Renal cortex interstitium (tissue), 11 donors: ENCODE data around the gene TMEM41B. TPM values are rescaled to one million over a fixed set of nuclear protein-coding genes. Genes with fewer than 3 reads are reported as not detected.
A peak's percentile ranks its signal among the peaks of the same experiment; 100 is the strongest.
"Not testable (repeated sequence)": the region's sequence is repeated elsewhere in the genome, so short reads cannot be mapped to it uniquely, and the experiment has no call there.

Experiments used
- DNase-seq, 11 donors: peaks; one replicate each; pipeline ENCODE4 v3.0.0-alpha.2; 2013; ENCODE audit warnings: low read depth in 9 of 11, low spot score in 4 of 11; ENCODE audit errors: extremely low read depth in 1 of 11
- polyA plus RNA-seq, 3 donors: library from polyadenylated mRNA; unstranded; fragments of 120-200 nt; gene quantifications; one replicate each; pipeline ENCODE4 v1.2.1, GENCODE V29; 2013; ENCODE audit not compliant: insufficient read length in 3 of 3

The TMEM41B gene
- polyA plus RNA-seq, 3 donors: 33.3 to 45.7 (median 41.0) TPM

DNA sequence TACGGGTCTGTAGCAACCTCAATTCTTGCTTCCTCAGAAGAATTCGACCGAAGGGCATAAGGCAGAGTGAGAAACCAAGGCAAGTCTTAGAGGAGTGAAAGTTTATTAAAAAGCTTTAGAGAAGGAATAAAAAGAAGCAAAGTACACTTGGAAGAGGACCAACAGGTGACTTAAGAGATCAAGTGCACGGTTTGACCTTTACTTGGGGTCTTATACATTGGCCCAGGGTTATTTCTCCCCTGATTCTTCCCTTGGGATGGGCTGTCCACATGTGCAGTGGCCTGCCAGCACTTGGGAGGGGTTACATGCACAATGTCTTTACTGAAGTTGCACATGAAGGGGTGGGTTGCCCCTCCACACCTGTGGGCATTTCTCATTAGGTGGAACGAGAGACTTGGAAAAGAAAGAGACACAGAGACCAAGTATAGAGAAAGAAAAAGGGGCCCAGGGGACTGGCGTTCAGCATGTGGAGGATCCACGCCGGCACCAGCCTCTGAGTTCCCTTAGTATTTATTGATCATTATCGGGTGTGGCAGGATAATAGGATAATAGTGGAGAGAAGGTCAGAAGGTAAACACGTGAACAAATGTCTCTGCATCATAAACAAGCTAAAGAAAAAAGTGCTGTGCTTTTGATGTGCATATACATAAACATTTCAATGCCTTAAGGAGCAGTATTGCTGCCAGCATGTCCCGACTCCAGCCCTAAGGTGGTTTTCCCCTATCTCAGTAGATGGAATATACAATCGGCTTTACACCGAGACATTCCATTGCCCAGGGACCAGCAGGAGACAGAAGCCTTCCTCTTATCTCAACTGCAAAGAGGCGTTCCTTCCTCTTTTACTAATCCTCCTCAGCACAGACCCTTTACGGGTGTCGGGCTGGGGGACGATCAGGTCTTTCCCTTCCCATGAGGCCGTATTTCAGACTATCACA, 4.3 kb upstream of the TMEM41B start:
- DNase-seq: not testable (repeated sequence)

- DNase-seq: no peak
Measured at GRCh38 chr11:9316334-9316733, 1.9 kb upstream of the TMEM41B start.

GRCh38 chr11:9315078-9315688, 790 bp upstream of the TMEM41B start:
- peak in 2 of 11 donors; percentile 4 to 11 for DNase-seq

DNA sequence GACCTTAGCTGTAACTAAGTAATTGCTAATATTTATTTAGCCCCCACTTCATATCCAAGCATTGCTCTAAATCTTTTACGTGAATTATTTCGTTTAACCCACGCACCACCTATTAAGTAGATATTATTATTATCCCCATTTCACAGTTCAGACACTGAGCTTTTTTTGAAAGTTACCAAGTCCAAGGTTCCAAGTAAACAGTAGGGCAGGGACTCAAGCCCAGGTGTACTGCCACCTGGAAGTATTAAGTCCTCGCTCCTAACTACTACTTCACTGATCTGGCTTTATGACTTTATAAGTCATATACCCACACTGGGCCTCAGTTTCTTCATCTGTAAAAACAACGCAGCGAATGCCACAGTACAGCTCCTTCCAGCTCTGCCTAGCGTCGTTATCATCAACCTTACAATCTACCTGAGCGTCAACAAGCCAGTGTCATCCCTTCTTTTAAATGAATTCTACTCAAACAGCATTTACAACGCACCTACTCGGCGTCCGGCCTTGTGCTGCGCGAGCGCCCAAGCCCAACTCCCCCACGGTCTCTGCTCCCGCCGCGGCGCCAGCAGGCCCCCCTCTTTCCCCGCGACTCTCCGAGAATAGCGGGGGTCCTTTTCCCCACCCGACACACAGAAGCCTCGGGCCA, 624 bp downstream of the TMEM41B start:
- DNase-seq: peak in 7 of 11 donors; percentile 16 to 39 (median 29)

DNA sequence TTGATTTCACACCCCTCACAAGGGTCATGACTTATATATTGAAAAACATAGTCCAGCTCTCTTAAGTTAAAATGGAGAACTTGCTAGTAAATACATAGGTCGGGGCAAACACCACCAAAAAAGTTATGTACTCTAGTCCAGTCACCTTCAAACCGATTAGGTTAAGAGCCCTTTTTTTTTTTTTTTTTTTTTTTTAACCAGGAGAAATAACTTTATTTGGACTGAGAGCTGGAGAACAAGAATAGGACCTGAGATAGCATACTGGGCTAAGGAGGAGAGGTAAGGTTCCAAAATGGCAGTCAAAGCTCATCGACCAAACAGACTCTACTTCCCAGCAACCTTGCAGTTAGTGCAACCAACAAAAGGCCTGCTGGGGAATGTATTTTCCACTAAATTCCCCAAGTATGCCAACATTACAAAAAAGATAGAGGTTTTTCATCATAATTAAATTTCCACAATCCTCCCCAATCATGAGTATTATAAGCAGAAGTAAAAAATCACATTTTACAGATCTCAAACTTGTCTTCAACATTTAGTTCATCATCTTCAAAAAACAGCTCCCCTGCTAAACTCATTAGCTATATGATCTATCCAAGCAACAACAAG, 3.8 kb downstream of the TMEM41B start:
- DNase-seq: no peak

DNA sequence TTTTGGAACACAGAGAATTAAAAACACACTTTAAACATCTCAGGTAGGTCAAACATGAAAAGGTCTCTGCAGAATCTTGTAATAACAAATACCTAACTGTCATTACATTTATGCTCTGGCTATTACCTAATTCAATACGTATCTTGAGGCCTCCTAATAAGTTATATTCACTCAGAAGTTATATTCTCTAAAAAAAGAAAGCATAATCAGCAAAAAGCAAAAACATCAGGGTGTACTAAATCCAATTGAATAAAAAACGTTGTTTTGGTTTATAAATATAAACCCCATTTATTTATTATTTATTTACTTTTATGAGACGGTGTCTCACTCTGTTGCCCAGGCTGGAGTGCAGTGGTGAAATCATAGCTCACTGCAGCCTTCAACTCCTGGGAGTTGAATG, 10.2 kb downstream of the TMEM41B start:
- no peak for DNase-seq

DNA sequence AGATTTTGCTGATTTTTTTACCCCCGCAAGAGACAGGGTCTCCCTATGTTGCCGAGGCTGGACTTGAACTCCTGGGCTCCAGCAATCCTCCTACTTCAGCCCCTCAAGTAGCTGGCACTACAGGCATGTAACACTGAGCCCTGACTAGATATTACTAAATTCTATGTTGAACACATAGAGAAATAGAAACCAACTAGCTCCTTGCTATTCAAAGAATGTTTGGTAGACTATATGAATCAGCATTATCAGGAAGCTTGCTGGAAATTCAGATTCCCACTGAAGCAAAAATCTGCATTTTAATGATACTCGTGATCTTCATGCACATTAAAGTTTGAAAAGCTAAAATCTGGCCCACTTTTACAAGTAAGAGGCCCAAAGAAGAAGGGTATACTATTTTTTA, 11.9 kb downstream of the TMEM41B start:
- DNase-seq: no peak

GRCh38 chr11:9301720-9302119, 12.7 kb downstream of the TMEM41B start:
- DNase-seq: no peak

DNA sequence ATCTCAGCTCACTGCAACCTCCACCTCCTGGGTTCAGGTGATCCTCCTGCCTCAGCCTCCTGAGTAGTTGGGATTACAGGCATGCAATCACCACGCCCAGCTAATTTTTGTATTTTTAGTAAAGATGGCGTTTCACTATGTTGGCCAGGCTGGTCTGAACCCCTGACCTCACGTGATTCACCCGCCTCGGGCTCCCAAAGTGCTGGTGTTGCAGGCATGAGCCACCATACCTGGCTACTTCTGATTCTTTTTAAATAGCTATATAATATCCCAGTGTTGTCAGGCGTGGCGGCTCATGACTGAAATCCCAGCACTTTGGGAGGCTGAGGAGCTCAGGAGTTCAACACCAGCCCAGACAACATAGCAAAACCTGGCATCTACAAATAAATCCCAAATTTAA, 20.7 kb downstream of the TMEM41B start:
- no peak for DNase-seq

DNA sequence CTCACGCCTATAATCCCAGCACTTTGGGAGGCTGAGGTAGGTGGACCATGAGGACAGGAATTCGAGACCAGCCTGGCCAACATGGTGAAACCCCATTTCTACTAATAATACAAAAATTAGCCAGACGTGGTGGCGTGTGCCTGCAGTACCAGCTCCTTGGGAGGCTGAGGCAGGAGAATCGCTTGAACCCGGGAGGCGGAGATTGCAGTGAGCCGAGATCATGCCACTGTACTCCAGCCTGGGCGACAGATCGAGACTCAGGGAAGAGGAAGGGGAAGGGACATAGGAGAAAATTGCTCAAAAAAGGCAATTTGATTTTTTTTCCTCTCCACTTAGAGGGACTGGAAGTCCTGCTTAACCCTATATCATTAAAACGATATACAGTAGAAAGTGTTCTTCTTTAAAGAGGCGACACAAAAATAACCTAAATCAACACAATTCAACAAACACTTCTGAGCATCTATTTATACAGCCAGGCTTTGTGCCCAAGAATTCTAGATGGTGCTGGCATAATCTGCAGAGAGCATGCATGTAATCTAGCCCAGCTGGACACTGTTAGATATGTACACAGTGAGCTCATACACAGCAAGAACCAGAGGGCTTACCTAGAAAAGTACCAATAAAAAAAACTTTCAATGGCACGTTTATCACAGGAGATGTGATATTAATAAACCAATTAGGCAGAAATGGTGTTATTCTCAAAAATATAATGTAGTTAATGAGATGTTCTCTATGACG, 28.4 kb downstream of the TMEM41B start:
- DNase-seq: no peak

DNA sequence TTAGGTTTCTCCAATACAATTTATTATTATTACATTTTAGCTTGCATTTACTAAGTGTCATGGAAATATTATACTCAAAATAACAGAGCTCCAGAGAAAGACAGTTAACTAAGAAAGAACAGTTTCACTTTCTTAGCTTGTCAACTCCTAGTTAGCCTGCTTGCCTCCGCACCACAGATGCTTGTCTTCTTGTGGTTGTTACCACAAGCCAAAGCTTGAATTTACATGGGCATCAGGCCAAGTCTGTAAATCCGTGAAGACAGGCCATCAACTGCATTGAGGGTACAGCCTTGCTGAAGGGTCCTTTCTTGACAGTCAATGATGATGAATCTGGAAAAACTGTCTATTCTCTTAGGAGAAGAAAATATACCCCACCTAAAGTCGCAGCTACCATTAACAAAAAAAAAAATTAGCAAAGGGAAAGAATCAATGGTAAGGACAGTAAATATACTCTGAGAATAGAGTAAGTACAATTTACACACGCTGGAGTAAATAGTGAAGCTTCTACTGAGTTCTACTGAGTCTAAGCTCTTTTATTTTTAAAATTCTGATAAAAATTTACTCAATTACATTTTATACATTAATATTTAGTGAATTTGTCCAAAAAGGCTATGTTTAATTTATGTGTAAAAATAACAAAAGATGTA, 33.6 kb downstream of the TMEM41B start:
- peak in 1 of 11 donors; percentile 12 for DNase-seq

GRCh38 chr11:9277176-9277575, 37.2 kb downstream of the TMEM41B start:
- no peak for DNase-seq

DNA sequence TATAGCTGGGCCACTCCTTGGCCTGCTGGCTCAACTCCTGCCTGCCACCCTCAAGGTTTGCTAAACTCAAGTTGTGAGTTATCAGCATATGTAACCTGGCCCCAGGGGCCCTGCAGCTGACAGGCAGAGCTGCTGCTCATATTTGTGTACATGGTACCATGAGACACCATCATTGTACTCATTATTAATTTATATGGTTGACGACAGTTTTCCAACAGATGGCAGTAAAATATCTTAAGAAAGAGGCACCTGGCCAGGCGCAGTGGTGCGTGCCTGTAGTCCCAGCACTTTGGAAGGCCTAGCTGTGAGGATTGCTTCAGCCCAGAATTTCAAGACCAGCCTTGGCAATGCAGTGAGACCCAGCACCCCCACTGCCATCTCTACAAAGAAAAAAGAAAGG, 37.8 kb downstream of the TMEM41B start:
- no peak for DNase-seq

- peak in 1 of 11 donors; percentile 16 for DNase-seq
Measured at GRCh38 chr11:9274499-9275258, 39.7 kb downstream of the TMEM41B start.

DNA sequence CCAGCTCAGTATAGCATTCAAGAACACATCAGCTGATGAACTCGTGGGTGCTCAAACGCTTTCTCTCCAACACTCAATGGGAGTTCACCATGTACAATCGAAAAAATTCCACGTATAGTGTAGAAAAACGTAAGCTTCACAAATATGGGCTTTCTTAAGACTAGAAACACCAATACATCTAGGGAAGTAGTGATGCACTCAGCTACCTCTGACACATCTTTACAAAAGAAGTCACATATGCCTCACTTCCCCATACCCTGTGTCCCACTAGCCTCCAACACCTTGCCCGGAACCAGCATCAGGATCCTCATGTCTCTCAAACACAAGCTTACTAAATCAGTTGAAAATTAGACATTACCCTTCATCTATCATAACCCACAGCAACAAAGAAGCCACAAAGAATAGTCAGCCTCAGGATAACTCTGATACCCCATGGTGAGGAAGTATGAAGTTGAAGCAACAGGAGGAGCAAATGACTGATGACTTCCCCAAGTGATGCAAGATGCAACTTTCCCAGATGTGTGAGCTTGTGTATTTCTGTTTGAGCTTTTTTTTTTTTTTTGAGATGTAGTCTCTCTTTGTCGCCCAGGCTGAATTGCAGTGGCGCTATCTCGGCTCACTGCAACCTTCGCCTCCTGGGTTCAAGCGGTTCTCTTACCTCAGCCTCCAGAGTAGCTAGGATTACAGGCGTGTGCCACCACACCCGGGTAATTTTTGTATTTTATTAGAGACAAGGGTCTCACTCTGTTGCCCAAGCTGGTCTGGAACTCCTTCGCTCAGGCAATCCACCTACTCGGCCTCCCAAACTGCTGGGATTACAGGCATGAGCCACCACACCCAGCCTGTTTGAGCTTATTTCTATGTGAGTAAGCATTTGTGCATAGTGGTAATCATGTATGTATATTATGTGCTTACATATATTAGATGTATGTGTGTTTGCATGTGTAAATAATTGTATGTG, 40.7 kb downstream of the TMEM41B start:
- no peak for DNase-seq

DNA sequence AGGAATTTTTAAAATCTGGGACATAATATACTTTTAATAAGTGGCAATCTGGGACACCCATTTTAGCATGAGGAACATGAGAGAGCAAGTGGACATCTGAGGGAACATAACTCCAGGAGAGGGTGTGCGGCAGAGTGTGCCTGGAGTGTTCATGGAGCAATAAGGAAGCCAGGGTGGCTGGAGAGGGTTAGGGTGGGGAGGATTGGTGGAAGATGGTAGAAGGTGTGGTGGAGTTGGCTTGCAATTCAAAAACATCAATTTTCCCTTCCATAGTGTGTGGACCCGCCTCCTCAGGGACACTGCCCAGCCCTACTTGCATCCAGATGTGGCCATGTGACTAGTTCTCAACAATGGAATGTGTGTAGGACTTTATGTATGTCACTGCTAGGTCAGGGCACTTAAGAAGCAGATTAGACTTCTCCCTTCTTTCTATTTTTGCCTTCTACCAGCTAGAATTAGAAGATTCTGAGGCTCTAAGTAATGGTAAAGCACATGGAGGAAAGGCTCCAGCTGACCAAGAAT, 44.8 kb downstream of the TMEM41B start:
- DNase-seq: peak in 1 of 11 donors; percentile 14
